ENCODE data around the gene AK8. TPM values are rescaled to one million over a fixed set of nuclear protein-coding genes. Genes with fewer than 3 reads are reported as not detected.

Gene AK8
- total and polyA plus RNA-seq, 2 of the 4 experiments (the other 2 are of a cell fraction): under 0.01 to 0.09 TPM

- intact Hi-C loops (cut with micrococcal nuclease): no loop called here
- no peaks in the 10 kb centered on the region for H3K79me1 ChIP-seq (ENCODE audit: low read depth in 1 of 2, low read length in 2 of 2)
- DNase-seq (no peak), ATAC-seq (ENCODE audit: low read depth) (no peak)
- 83% methylated on average over 3 of the region's 7 CpGs; no CpG with 5 or more reads in 1 of the 2 experiments for WGBS, 2 experiments (ENCODE audit: extremely low coverage in 2 of 2, insufficient read length in 1 of 2)
- ChIA-PET POLR2A (ENCODE audit: unreplicated experiment) (no interaction called here), CTCF (no interaction called here)
- H4K20me1 ChIP-seq (ENCODE audit: insufficient read depth, low read length): no peaks in the 10 kb centered on the region
- H3K9me3 ChIP-seq (ENCODE audit: control insufficient read depth, insufficient read depth, low read length): no peaks in the 10 kb centered on the region
- no peak overlapping the region for H4K91ac ChIP-seq (ENCODE audit: insufficient read depth, low read depth, low read length)
- TF ChIP-seq CEBPB (IDR thresholded peaks at IDR 0.05; ENCODE audit: low read depth, low read length) (no peak), MXI1 (IDR thresholded peaks at IDR 0.05; ENCODE audit: borderline replicate concordance, low read depth, low read length) (no peak), CTCF (conservative IDR thresholded peaks at IDR 0.05; ENCODE audit: low read depth, low read length) (no peak)
- H2AFZ ChIP-seq (replicated peaks; ENCODE audit: low read length, poor library complexity): no peak overlapping the region
- no peak overlapping the region for H3K56ac ChIP-seq (ENCODE audit: extremely low read depth, insufficient read depth, low read length)
- no peak overlapping the region for H3K14ac ChIP-seq (replicated peaks; ENCODE audit: low read depth, low read length)
- H3K27ac ChIP-seq (ENCODE audit: insufficient read depth, low read length): no peak overlapping the region
- H2BK20ac ChIP-seq (ENCODE audit: low read depth, low read length): no peak overlapping the region
- no peak overlapping the region for H2AK9ac ChIP-seq (replicated peaks; ENCODE audit: low read depth, low read length, poor library complexity)
- dilution Hi-C loops (cut with HindIII; ENCODE audit: low sequenced_read_pairs, unreplicated experiment): no loop called here
- no peak overlapping the region for H3K18ac ChIP-seq (ENCODE audit: low read depth, low read length)
- no peak overlapping the region for H2AK5ac ChIP-seq (ENCODE audit: low read depth, low read length)
- H4K8ac ChIP-seq (ENCODE audit: low read depth in 2 of 2, low read length in 2 of 2): no peak overlapping the region
- no peak overlapping the region for H3K4me2 ChIP-seq (ENCODE audit: low read depth, low read length)
- H2BK15ac ChIP-seq (ENCODE audit: low read depth, low read length): no peak overlapping the region
- no TSS peak for BruUV-seq (replicated peaks)
- H3K4me1 ChIP-seq (ENCODE audit: control insufficient read depth, insufficient read depth, low read length): no peaks in the 10 kb centered on the region
- no peak overlapping the region for H2BK5ac ChIP-seq (ENCODE audit: low read depth, low read length, poor library complexity, severe bottlenecking)
- H3K23ac ChIP-seq (ENCODE audit: low read depth, low read length): no peak overlapping the region
- H3K4me3 ChIP-seq (ENCODE audit: insufficient read depth, low read depth, low read length): no peak overlapping the region
- H4K5ac ChIP-seq (ENCODE audit: low read depth, low read length): no peak overlapping the region
- H3K4ac ChIP-seq (ENCODE audit: low read depth, low read length): no peak overlapping the region
- no peaks in the 10 kb centered on the region for H3K9me1 ChIP-seq (ENCODE audit: insufficient read depth, low read length)
- H2BK120ac ChIP-seq (ENCODE audit: low read depth, low read length): no peak overlapping the region
- in situ Hi-C loops (cut with MboI; ENCODE audit: low sequenced_read_pairs): no loop called here
- no peak overlapping the region for H3K9ac ChIP-seq (ENCODE audit: low read depth, low read length)
- no peaks in the 10 kb centered on the region for H3K36me3 ChIP-seq (ENCODE audit: control insufficient read depth, insufficient read depth, low read length)
- H3K27me3 ChIP-seq (ENCODE audit: control insufficient read depth, insufficient read depth, low read length): no peaks in the 10 kb centered on the region; the same call in 1 of the 2 replicates
Measured at GRCh38 chr9:132880324-132880661, 2.2 kb upstream of the AK8 start.

Data from IMR-90 (cell line).